Aorta (tissue), 5 donors: ENCODE results near the gene MDH1. TPM values are rescaled to one million over a fixed set of nuclear protein-coding genes. Genes with fewer than 3 reads are reported as not detected.
"Not testable (repeated sequence)": the region's sequence is repeated elsewhere in the genome, so short reads cannot be mapped to it uniquely, and the experiment has no call there.

Source experiments
- ATAC-seq: fragments of 200-7000 bp; cut with Tn5 transposase; one replicate; pipeline ENCODE4 v1.9.1; 2022; ENCODE audit warnings: moderate library complexity; ENCODE audit not compliant: low FRiP score
- DNase-seq, 2 donors: peaks; one replicate each; pipeline ENCODE4 v3.0.0-alpha.2; 2020
- H3K27ac ChIP-seq, 2 donors: one replicate each; pipeline ENCODE4 v1.5.1; 2013; ENCODE audit warnings: low read length in 2 of 2, mild to moderate bottlenecking in 2 of 2, moderate library complexity in 2 of 2, control low read depth in 1 of 2, inconsistent platforms in 1 of 2, low read depth in 1 of 2
- H3K27me3 ChIP-seq, 2 donors: one replicate each; pipeline ENCODE4 v1.6.1; 2013; ENCODE audit warnings: control low read depth in 1 of 2, low read length in 1 of 2, mild to moderate bottlenecking in 1 of 2, moderate library complexity in 1 of 2; ENCODE audit not compliant: insufficient read depth in 2 of 2, control insufficient read depth in 1 of 2
- H3K36me3 ChIP-seq, 2 donors: one replicate each; pipeline ENCODE4 v1.6.1; 2013; ENCODE audit warnings: control low read depth in 1 of 2, low read length in 1 of 2, mild to moderate bottlenecking in 1 of 2; ENCODE audit not compliant: insufficient read depth in 2 of 2, control insufficient read depth in 1 of 2
- H3K4me1 ChIP-seq, 2 donors: one replicate each; pipeline ENCODE4 v1.6.1; 2013; ENCODE audit warnings: low read length in 2 of 2, control low read depth in 1 of 2, mild to moderate bottlenecking in 1 of 2, moderate library complexity in 1 of 2; ENCODE audit not compliant: insufficient read depth in 2 of 2, control insufficient read depth in 1 of 2
- H3K4me3 ChIP-seq, 2 donors: one replicate each; pipeline ENCODE4 v1.5.1; 2013; ENCODE audit warnings: low read length in 2 of 2, control low read depth in 1 of 2, mild to moderate bottlenecking in 1 of 2
- H3K9me3 ChIP-seq: one replicate; pipeline ENCODE4 v1.6.1; 2013; ENCODE audit warnings: mild to moderate bottlenecking, low read length; ENCODE audit not compliant: control insufficient read depth
- WGBS, 2 donors: extraction: QIAGEN DNeasy Blood & Tissue Kit; methylation state at CpG; one replicate each; pipeline ENCODE4 v1.1.7; 2013; 5-methylcytosine and 5-hydroxymethylcytosine counted together
- intact Hi-C, 2 donors: fragments of 100-400 bp; cut with DNase I; formaldehyde crosslinking; loops; one replicate each; pipeline versions ENCODE4 v1.14.2 to v1.15.0; 2022
- polyA plus RNA-seq, 2 donors: library from polyadenylated mRNA; stranded (reverse); fragments of 200-250 nt; gene quantifications; one replicate each; pipeline ENCODE4 v1.2.3, GENCODE V29; 2013
- total RNA-seq, 2 donors: library from RNA; stranded (reverse); fragmentation: NEBNext Ultra II Directional; extraction: Animal tissue kit (Norgen Biotek cat#: 25700); gene quantifications; one replicate each; pipeline ENCODE4 v1.2.1, GENCODE V29; 2021
- donor health status: healthy with polysubstance abuse.
- donor health status: Bipolar disorder and iron deficiency.
- donor health status: DM: no; HTN: no; CAD: no.
- donor health status: DM: no; HTN: no; CAD: no.
- donor health status: DM: yes; HTN: yes; CAD: no.

Gene MDH1
- total and polyA plus RNA-seq, 4 donors = 84.9 to 157 (median 98.6) TPM

GRCh38 chr2:63614983-63615945 lies 26.5 kb downstream of the MDH1 start:
- Histone ChIP-seq H3K4me1 (peaks cover 0 to 2% of the 10 kb centered on the region in 2 donors), H3K27me3 (no peaks in the 10 kb centered on the region), H3K36me3 (no peaks in the 10 kb centered on the region), H3K9me3 (no peaks in the 10 kb centered on the region), H3K4me3 (no peak overlapping the region), H3K27ac (no peak overlapping the region)
- DNase-seq = no peak
- no peak for ATAC-seq
- WGBS, 2 donors = 64 to 78% methylated on average over 9 of the region's 9 CpGs
- intact Hi-C loops = no loop called here

GRCh38 chr2:63617366-63617765 lies 28.6 kb downstream of the MDH1 start:
- ATAC-seq = no peak
- H3K9me3 ChIP-seq = no peaks in the 10 kb centered on the region
- no peak overlapping the region for H3K27ac ChIP-seq
- H3K4me1 ChIP-seq = peaks cover 0 to 2% of the 10 kb centered on the region in 2 donors
- H3K4me3 ChIP-seq = no peak overlapping the region
- intact Hi-C loops = no loop called here
- no peaks in the 10 kb centered on the region for H3K36me3 ChIP-seq
- 65 to 74% methylated on average over 1 of the region's 1 CpG for WGBS, 2 donors
- H3K27me3 ChIP-seq = no peaks in the 10 kb centered on the region
- no peak for DNase-seq

GRCh38 chr2:63619328-63619727 lies 30.6 kb downstream of the MDH1 start:
- ATAC-seq (no peak), DNase-seq (no peak)
- intact Hi-C loops = no loop called here
- WGBS, 2 donors = 96 to 100% methylated on average over 2 of the region's 2 CpGs
- Histone ChIP-seq H3K27ac (no peak overlapping the region), H3K36me3 (no peaks in the 10 kb centered on the region), H3K4me1 (peaks cover 0 to 2% of the 10 kb centered on the region in 2 donors), H3K9me3 (no peaks in the 10 kb centered on the region), H3K4me3 (no peak overlapping the region), H3K27me3 (no peaks in the 10 kb centered on the region)

GRCh38 chr2:63622751-63623150 lies 34.0 kb downstream of the MDH1 start:
- DNase-seq (no peak), ATAC-seq (no peak)
- Histone ChIP-seq H3K27me3 (no peaks in the 10 kb centered on the region), H3K36me3 (no peaks in the 10 kb centered on the region), H3K27ac (no peak overlapping the region), H3K4me3 (no peak overlapping the region), H3K9me3 (no peaks in the 10 kb centered on the region), H3K4me1 (no peaks in the 10 kb centered on the region)
- intact Hi-C loops = no loop called here
- WGBS, 2 donors = 96 to 97% methylated on average over 31 of the region's 31 CpGs

GRCh38 chr2:63623763-63624162 lies 35.0 kb downstream of the MDH1 start:
- intact Hi-C loops, H3K4me3 ChIP-seq, DNase-seq, ATAC-seq, H3K27ac ChIP-seq, H3K4me1 ChIP-seq, H3K9me3 ChIP-seq, H3K36me3 ChIP-seq, H3K27me3 ChIP-seq: not testable (repeated sequence)
- WGBS, 2 donors = 79 to 86% methylated on average over 2 of the region's 2 CpGs

GRCh38 chr2:63627866-63628265 lies 39.1 kb downstream of the MDH1 start:
- Histone ChIP-seq H3K36me3 (no peaks in the 10 kb centered on the region), H3K9me3 (peaks cover 7% of the 10 kb centered on the region), H3K4me3 (no peak overlapping the region), H3K27me3 (no peaks in the 10 kb centered on the region), H3K27ac (no peak overlapping the region), H3K4me1 (no peaks in the 10 kb centered on the region)
- ATAC-seq = no peak
- intact Hi-C loops = no loop called here
- DNase-seq = peak in 1 of 2 donors; percentile 29
- 95 to 96% methylated on average over 15 of the region's 15 CpGs for WGBS, 2 donors

GRCh38 chr2:63628403-63628942 lies 39.7 kb downstream of the MDH1 start:
- no peak overlapping the region for H3K27ac ChIP-seq
- H3K9me3 ChIP-seq = peaks cover 7% of the 10 kb centered on the region
- DNase-seq = no peak
- intact Hi-C loops = no loop called here
- no peak overlapping the region for H3K4me3 ChIP-seq
- H3K4me1 ChIP-seq = no peaks in the 10 kb centered on the region
- ATAC-seq = no peak
- WGBS, 2 donors = 86 to 92% methylated on average over 1 of the region's 1 CpG
- no peaks in the 10 kb centered on the region for H3K27me3 ChIP-seq
- H3K36me3 ChIP-seq = no peaks in the 10 kb centered on the region

- intact Hi-C loops = no loop called here
- no peak for ATAC-seq
- no peak for DNase-seq
- peaks cover 7% of the 10 kb centered on the region for H3K9me3 ChIP-seq
- H3K27me3 ChIP-seq = no peaks in the 10 kb centered on the region
- no peaks in the 10 kb centered on the region for H3K36me3 ChIP-seq
- no peaks in the 10 kb centered on the region for H3K4me1 ChIP-seq
- H3K4me3 ChIP-seq = no peak overlapping the region
- 21 to 25% methylated on average over 1 of the region's 1 CpG for WGBS, 2 donors
- no peak overlapping the region for H3K27ac ChIP-seq
Measured at GRCh38 chr2:63631501-63631900, 42.7 kb downstream of the MDH1 start.

- no peak for DNase-seq
- Histone ChIP-seq H3K27me3 (no peaks in the 10 kb centered on the region), H3K36me3 (no peaks in the 10 kb centered on the region), H3K9me3 (peaks cover 7% of the 10 kb centered on the region), H3K4me1 (no peaks in the 10 kb centered on the region), H3K27ac (no peak overlapping the region), H3K4me3 (no peak overlapping the region)
- WGBS, 2 donors = 92 to 95% methylated on average over 2 of the region's 2 CpGs
- ATAC-seq = no peak
- intact Hi-C loops = no loop called here
Measured at GRCh38 chr2:63632382-63632781, 43.6 kb downstream of the MDH1 start.
